GM21786 (cell line): ENCODE measurements around the gene BCR.

Source experiments
- ATAC-seq: cut with Tn5 transposase; IDR thresholded peaks from one replicate; pipeline ENCODE4 v1.9.1; 2021; ENCODE audit not compliant: unreplicated experiment

BCR gene

DNA sequence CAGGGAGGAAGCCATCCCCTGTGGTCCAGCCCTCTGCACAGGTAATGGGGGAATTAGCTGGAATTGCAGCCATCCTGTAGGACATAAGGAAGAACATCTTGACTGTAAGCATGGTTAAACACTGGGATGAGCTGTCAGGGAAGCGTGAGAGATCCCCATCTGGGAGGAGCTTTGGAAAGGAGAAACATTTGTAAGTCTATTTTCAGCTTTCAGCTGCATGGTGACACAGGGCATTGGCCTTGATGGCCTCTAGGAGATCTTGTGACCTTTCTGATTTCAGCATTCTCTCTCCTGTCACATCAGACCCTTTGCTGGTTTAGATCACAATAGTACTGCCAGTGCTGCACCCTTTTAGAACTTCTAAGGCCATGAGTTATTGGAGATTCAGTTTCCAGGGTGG, 47.1 kb downstream of the BCR start:
- ATAC-seq = no peak

DNA sequence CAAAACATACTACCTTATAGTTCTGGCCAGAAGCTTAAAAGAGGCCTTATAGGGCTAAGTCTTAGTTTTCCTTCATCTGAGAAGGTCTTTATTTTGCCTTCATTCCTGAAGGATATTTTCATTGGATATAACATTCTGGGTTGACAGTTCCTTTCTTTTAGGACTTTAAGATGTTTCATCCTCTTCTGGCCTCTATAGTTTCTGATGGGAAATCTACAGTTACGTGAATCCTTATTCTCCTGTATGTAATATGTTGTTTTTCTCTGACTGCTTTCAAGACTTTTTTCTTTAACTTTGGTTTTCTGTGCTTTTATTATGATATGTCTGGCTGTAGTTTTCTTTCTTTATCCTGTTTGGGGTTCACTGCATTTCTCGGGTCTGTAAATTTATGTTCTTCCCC, 48.2 kb downstream of the BCR start:
- ATAC-seq = no peak

DNA sequence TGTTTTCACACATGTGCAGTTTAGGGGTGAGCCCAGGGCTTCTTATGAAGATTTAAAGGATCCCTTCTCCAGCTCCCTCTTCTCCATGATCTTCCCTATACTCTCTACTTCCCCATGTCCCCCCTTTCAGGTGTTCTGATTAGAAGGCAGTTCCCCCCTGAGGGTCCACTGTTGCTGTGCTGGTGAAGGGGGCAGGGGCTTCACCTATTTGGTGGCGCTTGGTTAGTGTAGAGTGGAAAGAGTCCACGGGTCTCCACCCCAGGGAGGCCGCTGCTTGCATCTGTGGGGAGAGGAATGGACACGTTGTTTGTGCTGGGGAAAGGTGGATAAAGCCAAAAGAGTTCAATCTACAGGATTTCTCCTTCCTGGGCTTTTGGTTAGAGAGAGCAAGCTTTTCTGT, 49.3 kb downstream of the BCR start:
- no peak for ATAC-seq

DNA sequence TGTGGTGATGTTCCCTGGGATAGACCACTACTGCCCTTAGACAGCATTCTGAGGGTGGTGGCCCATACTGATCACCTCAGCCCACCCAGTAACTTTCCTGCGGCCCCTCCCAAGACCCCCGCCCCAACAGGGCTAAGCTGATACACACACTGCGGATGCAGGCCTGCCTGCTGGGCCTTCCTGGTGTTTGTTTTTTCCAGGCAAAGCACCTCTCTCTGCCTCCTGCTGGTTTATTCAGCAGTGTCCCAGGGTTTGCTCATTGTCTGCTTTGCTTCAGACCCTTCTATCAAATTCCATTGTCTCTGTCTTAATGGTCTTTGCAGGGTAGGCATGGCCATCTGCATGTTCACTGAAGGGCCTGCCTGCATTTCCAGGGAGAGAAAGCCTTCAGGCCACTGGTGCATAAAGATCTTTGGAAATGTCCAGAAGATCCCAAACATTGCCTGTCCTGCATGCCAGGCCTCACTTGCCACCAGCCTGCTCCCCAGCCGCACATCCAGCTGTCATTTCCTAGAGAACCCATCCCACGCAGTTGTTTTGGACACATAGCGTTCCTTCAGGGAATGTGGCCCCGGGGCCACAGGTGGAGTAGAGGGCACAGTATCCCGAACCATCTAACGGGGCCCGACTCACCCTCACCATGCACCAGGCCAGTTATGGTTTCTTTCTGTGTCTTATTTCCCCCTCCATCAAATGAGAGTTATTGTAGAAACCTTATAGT, 50.2 kb downstream of the BCR start:
- ATAC-seq = no peak

DNA sequence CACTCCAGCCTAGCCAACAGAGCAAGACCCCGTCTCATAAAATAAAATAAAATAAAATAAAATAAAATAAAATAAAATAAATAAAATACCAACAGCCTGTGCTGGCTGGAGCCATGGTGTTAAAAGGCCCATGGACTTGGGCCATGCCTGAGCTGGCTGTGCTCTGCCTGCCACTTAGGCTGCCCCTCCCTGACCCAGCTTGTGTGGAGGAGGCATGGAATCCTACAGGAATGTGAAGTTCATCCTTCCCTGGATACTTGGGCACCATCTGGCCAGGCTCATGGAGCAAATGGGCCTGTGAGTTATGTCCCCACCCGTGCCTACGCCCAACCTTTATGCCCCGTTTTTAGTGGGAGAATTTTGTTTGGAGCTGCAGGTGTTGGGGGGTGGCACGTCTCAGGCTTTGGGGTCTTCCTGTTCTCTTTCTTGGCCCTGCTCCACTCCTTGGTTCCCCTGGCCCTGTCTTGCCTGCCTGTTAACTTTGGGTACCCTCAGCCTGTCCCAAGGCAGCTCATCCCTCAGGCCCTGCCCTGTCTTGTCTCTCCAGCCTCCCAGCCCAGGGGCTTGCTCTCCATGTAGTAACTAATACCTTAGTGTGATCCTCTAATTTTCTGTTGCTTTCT, 51.3 kb downstream of the BCR start:
- ATAC-seq = no peak

DNA sequence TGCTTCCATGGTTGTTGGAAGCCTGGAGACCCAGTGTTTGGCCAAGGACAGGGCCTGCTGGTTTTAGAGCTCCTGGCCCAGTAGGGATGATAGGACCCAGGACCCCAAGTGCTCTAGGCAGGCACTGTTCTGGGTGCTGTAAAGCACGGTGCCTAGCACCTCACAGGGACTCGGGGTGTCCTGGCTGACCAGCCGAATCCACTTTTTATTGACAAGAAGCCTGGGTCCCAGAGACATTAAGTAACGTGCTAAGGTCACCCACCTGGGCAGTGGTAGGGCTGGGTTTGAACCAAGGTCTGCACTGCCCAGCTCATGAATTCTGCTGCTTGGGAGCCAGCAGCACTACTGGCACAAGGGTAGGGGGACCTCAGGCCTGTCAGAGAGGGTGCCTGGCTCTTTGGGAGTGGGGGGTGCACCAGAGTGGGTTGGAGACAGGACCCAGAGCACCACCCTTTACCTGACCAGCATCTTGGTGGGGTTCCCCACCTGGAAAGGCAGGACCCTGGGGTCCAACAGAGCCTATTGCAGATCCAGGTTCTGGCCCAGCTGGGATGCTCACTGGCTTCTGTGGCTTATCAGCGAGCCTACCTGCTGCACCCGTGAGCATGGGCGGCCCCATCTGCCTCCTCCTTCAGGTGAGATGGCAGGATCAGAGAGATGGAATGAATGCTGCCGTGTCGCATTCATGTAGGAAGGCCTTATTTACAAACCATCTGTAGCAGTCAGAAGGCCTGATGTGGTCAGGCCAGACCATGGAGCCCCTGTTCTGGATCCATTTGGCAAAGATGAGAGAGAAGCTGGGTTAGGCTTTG, 52.0 kb downstream of the BCR start:
- ATAC-seq = no peak

DNA sequence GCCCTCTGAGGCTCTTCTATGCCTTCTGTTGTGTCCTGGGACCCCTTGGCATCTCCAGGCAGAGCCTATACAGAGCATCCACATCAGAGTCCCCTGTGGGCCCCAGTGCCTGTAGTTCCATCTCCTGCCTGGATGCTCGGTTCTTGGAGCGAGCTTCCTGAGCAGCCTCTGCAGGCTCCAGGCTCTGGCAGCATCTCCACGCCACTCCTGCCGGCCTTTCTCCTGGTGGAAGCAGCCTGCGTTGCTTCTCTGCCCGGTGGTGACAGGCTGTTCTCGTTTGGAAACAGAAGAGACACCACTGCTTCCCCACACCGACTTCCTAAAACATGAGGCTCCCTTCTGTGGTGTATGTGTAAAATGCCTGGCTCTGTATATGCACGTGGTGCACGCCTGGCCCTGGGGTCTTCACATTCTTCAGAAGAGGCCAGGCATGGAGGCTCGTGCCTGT, 52.8 kb downstream of the BCR start:
- ATAC-seq = no peak

DNA sequence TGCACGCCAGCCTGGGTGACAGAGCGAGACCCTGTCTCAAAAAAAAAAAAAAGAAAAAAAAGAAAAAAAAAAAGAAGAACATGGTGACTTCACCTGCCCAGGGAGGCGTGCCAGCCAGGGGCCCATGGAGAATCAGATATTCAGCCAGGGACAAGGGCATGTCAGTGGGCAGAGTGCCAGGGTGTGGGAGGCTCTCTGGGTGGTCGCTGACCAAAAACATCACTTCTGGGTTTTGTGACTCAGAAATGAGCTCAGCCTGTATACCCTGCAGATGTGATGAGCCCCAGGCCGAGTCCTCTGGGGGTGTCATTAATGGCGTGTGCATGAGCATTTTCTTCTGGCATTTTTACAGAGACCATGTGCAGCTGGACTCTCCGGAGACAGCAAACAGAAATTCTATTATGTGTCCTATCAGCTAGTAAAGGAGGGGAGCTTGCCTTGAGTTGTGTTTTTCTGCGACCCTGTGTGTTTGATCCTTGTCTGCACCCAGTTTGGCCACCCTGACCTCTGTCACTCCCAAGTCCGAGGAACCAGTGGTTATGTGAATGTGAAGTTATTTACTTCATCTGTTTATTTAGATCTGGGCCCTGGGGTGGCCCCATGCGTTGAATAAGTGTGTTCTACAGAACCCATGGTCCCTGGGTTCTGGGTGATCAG, 53.6 kb downstream of the BCR start:
- ATAC-seq = no peak

DNA sequence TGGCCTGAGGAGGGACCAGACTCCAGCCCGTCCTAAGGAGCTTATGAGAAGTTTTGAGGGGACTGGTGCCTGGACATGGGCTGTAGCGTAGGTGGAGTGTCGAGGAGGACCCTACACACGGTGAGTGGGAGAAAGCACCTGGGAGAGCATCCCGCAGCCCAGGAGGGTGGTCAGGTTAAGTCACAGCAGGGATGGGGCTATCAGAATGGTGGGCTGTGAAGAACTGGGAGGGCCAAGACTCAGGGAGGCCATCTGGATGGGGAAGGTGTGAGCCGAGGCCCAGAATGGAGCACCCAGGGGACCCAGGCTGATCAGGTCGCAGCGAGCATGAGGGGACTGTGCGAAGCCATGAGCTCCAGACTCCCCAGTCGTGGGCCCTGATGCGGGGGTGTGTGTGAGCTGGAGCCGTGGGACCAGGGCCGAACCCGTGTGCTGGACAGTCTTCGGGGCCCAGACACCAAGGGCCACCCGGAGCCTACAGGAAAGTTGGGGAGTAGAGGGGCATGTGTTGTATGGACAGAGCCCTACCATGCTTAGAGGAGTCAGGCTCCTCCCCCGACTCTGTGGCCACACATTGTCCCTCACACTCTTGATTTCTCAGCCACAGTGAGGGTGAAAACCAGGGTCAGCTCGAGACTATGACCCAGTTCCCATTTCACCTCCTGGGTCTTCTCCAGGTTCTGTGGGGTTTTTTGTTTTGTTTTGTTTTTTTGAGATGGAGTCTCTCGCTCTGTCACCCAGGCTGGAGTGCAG, 54.3 kb downstream of the BCR start:
- no peak for ATAC-seq

DNA sequence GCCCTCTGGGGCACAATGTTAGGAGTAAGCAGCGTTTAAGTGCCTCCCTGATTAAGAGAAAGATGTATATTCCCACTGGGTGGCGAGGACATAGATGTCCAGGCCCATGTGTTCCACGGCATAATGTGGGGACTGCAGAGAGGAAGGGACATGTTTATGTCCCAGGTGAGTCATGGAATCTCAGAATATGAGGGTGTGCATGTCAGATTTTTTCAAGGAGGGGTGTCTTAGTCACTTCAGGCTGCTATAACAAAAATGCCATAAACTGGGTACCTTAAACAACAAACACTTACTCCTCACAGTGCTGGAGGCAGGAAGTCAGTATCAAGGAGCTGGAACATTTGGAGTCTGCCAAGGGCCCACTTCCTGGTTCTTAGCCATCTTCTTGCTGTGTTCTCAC, 55.1 kb downstream of the BCR start:
- no peak for ATAC-seq

DNA sequence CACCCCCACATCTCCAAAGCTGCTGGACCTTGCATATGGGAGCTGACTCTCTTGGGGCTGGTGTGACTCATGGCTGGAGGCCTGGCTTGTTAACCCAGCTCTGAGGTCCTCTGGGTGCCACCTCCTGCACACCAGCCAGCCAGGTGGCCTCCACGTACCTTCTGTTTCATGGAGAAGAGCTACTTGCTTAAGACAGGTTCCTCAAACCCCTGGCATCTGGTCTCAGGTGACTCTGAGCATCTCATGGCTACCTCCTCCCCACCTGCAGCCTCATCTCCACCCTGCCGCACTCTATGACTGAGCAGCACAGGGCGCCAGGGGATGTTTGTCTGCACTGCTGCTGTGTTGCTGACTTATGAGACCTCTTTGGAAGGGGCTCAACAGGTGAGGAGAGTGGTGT, 55.7 kb downstream of the BCR start:
- ATAC-seq = no peak

DNA sequence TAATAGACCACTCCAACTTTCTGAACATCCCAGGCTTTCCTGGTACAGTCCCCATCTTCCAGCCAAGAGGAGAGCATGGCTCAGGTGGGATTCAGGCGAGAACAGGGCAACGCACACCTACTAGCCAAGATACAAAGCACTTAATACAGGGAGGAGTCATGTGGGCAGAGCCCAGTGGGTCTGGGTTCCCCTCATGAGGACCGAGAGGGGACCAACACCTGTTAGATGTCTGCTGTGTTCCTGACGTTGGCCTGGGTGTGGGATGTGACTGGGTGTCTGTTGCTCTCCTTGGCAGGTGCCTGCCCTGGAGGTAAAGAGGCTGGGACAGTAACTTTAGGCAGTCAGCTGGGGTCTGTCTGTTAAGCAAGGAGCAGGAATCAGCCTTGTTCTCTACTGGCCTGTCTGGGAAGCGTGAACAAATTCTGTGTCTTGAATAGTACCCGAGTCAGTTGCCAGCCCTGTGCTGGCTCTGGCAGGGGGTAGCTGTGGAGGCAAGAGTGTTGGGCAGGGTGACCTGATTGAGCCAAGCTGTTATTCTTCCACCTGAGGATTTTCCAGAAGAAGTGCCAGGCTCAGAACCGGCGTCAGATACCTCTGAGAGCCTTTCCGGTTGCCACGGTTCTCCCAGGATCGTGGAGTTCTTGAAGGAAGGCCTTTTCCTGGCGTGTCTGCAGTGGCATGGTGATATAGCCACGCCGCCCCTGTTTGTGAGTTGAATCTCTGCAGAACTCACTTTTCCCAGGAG, 56.3 kb downstream of the BCR start:
- ATAC-seq = no peak

DNA sequence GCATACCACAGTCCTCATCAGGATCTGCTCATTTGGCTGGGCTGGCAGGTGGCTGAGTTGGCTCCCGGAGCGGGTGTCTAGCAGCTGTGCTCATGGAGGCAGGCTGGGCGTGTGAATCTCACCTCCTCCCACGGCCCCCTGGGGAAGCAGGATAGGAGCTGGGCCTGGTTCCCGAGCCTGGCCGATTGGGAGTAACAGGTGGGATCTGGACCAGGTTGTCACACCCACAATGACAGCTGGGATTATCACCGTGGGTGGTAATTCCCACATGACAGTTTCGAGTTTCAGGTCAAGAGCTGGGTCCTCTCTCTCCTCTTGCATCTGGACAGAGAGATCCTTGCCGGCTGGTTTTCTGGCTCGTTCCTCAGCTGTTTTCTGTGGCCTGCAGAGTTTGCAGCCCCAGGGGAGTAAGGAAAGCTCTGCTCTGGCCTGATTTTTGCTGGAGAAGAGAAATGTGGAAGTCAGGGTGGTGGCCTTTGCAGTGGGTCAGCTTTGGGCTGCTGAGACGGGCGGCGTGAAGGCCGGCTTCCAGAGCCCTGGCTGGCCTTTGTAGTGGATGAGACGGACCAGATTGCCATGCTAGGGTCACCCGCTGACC, 57.0 kb downstream of the BCR start:
- ATAC-seq = no peak

DNA sequence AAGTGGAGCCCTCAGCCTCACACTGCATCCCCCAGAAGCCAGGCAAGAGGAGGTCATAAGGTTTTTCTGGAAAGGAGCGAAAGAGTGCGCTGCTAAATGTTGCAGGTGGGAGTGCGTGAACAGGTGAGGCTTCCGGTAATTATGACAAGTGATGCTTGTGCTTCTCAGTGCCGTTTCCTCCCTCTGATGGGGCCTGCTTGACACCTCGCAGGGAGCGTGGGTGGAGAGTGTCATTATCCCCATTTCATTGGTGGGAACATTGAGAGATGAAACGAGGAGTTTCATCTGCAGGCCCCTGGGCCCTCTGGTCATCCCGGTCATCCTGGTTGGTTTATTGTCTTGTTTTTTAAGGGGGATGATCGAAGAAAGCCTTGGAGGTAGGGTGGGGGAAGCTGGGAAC, 57.5 kb downstream of the BCR start:
- no peak for ATAC-seq

DNA sequence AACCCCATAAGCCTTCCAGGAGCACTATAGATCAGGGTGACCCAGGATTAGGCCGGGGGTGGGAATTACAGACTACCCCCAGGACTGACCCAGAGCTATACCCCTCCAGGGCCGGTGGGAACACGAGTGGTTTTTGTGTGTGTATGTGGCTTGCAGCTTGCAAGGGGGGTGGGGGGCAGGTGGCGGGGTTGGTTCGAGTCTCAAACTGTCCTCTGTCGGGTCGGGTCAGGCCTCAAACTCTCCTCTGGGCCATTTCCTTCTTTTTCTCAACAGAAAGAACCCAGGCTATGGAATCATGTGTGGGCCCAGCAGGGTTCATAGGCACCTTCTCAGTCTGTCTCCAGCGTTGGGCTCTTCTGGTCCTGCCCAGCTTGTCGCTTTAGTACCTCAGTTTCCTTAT, 58.4 kb downstream of the BCR start:
- no peak for ATAC-seq

DNA sequence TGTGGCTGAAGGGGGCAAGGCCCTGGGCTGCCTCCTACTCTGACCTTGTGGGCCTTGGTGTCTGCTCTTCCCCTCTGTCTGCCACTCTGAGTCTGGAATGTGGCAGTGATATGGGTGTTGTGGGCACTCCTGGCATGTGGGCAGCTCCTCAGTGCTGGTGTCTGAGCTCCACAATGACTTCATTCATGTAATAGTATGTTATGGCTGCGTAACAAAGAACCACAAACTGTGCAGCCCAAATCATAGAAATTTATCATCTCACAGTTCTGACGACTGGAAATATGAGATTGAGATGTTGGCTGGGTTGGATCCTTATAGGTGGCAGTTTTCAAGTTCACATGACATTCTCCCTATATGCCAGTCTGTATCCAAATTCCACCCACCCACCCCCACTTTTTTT, 59.1 kb downstream of the BCR start:
- ATAC-seq = no peak

DNA sequence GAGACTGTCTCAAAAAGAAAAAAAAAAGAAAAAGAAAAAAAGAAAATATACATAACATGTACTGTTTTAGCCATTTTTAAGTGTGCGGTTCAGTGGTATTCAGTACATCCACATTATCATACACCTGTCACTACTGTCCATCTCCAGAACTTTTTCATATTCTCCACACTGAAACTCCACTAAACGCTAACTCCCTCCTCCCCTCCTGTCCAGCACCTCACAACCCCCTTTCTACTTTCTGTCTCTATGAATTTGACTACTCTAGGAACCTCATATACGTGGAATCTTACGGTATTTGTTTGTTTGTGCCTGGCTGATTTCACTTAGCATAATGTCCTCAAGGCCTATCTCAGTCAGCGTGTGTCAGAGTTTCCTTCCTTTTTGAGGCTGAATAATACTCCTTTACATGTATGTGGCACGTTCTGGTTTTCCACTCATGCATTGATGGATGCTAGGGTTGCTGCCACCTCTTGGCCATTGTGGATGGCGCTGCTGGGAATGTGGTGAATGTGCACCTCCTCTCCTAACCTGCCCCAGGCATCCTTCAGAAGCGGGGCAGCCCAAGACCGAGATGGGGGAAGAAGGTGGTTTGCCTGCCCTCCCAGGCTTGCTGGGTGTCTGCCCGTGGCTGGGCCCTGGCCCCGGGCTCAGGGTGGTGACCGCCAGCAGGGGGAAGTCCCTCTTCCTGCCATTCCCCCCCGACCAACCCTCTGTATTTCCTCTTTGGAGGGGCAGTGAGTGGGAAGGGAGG, 60.5 kb downstream of the BCR start:
- no peak for ATAC-seq

DNA sequence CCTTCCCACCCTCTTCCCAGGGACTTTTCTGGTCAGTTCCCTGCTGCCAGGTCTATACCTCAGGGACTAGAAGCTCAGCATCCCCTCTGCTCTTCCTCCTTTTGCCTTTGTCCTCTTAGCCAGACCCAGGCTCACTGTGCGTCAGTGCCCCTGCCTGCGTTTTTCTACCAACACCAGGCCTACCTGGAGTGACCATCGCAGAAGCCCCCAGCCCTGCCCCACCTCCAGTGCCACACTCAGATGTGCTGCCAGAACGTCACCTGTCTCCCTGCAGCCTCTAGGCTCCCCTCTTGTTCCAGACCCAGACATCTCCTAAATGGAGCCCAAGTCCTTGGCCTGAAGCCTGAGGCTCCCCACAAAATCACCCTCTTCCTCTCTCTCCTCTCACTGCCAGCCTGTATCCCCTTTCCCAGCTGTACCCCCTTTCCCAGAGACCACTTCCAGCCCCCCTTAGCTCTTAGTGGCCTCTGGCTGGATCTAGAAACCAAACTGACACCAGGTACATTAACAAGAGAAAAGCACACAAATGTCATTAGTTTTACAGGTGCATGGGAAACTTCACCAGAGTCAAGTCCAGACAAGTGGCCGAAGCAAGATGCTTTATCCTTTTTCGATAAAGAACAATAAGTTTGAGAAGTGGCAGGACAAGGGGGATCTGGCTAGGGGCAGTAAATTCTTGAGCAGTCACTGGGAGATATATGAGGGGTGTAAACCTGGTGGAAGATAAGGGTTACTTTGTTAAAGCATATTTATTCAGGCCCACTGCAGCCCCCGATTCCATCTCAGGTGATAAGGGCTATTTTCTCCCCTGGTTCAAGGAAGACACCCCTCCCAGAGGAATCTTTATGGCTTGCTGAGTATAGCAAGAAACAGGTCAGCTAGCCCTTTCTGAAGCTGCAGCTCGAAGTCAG, 61.5 kb downstream of the BCR start:
- no peak for ATAC-seq
